Immature natural killer cell (primary cell): ENCODE measurements around the gene ITPR1. TPM values are rescaled to one million over a fixed set of nuclear protein-coding genes. Genes with fewer than 3 reads are reported as not detected.
A peak's percentile ranks its signal among the peaks of the same experiment; 100 is the strongest.

Experiments used
- DNase-seq, 3 donors: peaks; one replicate each; pipeline ENCODE4 v3.0.0; 2022; ENCODE audit warnings: mixed read lengths in 1 of 3
- H3K27ac Mint-ChIP-seq, 6 donors: one replicate each; pipeline ENCODE4 v1.8.0; 2020; ENCODE audit warnings: mixed read lengths in 6 of 6, mild to moderate bottlenecking in 5 of 6, inconsistent platforms in 4 of 6, moderate library complexity in 3 of 6
- H3K27me3 Mint-ChIP-seq, 3 donors: one replicate each; pipeline ENCODE4 v1.8.0; 2020 to 2021; ENCODE audit warnings: low read depth in 3 of 3, mild to moderate bottlenecking in 3 of 3, mixed read lengths in 3 of 3, moderate library complexity in 3 of 3, inconsistent platforms in 1 of 3
- H3K36me3 Mint-ChIP-seq, 3 donors: one replicate each; pipeline ENCODE4 v1.8.0; 2020; ENCODE audit warnings: mixed read lengths in 3 of 3, inconsistent platforms in 2 of 3, mild to moderate bottlenecking in 2 of 3
- H3K4me1 Mint-ChIP-seq, 2 donors: one replicate each; pipeline ENCODE4 v1.8.0; 2020; ENCODE audit warnings: inconsistent platforms in 2 of 2, mild to moderate bottlenecking in 2 of 2, mixed read lengths in 2 of 2, moderate library complexity in 1 of 2
- H3K4me3 Mint-ChIP-seq, 5 donors: one replicate each; pipeline ENCODE4 v1.8.0; 2020; ENCODE audit warnings: mild to moderate bottlenecking in 5 of 5, mixed read lengths in 5 of 5, inconsistent platforms in 3 of 5, moderate library complexity in 3 of 5
- H3K9me3 Mint-ChIP-seq, 6 donors: one replicate each; pipeline ENCODE4 v1.8.0; 2020; ENCODE audit warnings: mild to moderate bottlenecking in 6 of 6, mixed read lengths in 6 of 6, inconsistent platforms in 4 of 6, moderate library complexity in 3 of 6
- polyA plus RNA-seq, 3 donors: library from polyadenylated mRNA; unstranded; fragments of 300-500 nt; fragmentation: Illumina TruSeq; gene quantifications; one replicate each; pipeline ENCODE4 v1.2.3, GENCODE V29; 2021

Gene ITPR1
- polyA plus RNA-seq, 3 donors from 2014 or later, result 3.0 to 14.7 (median 7.6) TPM

DNA sequence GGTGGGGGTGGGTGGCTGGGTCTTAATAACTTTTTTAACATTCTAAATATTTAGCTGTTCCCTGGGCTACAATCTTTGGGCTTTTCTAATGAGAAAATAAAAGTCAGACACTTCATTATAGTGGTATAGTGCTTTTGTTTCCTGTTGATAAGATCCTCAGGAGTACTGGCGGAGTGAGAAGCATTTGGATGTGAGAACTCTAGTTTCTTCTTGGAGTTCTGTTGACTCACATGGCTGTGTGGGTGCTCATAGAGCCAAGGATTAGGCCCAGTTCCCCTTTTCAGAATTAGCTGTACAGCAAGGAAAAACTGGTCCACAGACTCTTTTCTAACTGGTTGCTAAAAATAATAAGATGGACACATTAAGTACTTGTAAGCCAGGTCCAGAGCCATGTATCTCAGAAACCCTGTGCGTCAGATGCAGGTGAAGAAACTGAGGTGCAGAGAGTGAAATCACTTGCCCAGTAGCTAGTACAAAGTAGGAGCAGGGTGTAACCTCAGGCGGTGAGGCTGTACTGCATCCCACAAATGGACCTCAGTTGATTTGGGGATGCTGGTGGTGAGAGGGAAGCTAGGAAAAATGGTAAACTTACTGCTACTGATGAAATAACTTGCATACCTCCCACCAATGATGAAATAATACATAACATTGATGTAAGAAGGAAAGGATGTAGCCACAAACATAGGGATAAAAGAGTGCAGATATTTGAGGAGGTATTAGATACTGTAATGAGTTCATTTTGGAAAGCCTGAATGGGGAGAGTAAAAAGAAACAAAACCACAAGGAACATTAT, 2.3 kb downstream of the ITPR1 start:
- Mint-ChIP-seq H3K36me3 (peaks cover 0 to 15% (median 8%) of the 10 kb centered on the region in 3 donors), H3K4me1 (peaks cover 40 to 43% of the 10 kb centered on the region in 2 donors), H3K27ac (peak overlapping the region in 5 of 6 donors; percentile 10 to 92 (median 83)), H3K27me3 (peaks cover 2 to 10% (median 3%) of the 10 kb centered on the region in 3 donors), H3K4me3 (peak overlapping the region; percentile 96 to 99 (median 98)), H3K9me3 (no peaks in the 10 kb centered on the region)
- DNase-seq, result no peak

DNA sequence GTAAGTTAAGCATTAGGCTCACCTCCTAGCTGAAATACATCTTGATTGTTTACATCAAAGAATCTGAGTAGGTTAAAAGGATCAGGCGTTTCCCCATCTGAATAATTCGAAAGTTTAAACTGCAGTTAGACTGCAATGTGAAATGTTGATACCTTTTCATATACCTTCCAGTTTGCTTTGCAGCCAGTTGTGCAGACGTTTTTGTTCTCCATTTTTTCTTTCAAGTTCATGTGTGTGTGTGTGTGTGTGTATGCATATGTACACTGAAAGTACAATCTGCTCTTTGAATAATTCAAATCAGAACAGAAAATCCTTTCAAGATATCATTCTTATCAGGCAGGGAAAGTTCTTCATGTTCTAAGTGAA, 2.9 kb downstream of the ITPR1 start:
- H3K4me1 Mint-ChIP-seq, result peaks cover 40 to 43% of the 10 kb centered on the region in 2 donors
- DNase-seq, result no peak
- peaks cover 2 to 10% (median 3%) of the 10 kb centered on the region in 3 donors for H3K27me3 Mint-ChIP-seq
- peak overlapping the region in 2 of 5 donors; percentile 96 to 99 for H3K4me3 Mint-ChIP-seq
- peaks cover 0 to 15% (median 8%) of the 10 kb centered on the region in 3 donors for H3K36me3 Mint-ChIP-seq
- H3K27ac Mint-ChIP-seq, result peak overlapping the region in 4 of 6 donors; percentile 19 to 92 (median 70)
- H3K9me3 Mint-ChIP-seq, result no peaks in the 10 kb centered on the region

DNA sequence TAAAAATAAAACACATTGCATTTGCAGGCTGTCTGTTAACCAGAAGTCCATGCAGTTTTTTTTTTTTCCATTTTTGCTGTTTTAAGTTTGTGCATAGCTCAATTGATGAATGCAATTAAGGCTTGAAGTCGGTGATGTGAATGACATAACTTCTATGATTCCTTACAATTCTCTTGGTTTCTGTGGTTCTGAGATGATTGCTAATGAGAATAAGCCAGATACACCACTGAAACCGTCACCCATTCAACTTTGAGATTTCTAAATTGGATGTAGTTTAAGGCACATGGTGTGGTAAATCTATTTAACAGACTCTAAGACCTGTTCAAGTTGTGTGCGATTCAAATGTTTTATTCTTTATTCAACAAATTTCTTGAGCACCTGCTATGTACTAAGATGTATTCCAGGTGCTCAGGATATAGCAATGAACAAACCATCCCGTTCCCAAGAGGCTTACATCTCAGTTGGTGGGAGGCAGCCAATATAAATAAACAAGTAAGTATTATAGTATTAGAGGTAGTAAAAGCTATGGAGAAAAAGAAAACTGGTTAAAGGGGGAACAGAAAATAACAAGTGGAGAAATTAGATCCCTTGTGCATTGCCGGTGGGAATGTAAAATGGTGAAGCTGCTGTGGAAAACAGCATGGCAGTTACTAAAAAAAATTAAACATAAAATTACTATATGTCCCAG, 4.0 kb downstream of the ITPR1 start:
- peaks cover 2 to 10% (median 3%) of the 10 kb centered on the region in 3 donors for H3K27me3 Mint-ChIP-seq
- no peak for DNase-seq
- H3K9me3 Mint-ChIP-seq, result no peaks in the 10 kb centered on the region
- H3K36me3 Mint-ChIP-seq, result peaks cover 0 to 15% (median 12%) of the 10 kb centered on the region in 3 donors
- no peak overlapping the region for H3K4me3 Mint-ChIP-seq
- peaks cover 38 to 39% of the 10 kb centered on the region in 2 donors for H3K4me1 Mint-ChIP-seq
- no peak overlapping the region for H3K27ac Mint-ChIP-seq

DNA sequence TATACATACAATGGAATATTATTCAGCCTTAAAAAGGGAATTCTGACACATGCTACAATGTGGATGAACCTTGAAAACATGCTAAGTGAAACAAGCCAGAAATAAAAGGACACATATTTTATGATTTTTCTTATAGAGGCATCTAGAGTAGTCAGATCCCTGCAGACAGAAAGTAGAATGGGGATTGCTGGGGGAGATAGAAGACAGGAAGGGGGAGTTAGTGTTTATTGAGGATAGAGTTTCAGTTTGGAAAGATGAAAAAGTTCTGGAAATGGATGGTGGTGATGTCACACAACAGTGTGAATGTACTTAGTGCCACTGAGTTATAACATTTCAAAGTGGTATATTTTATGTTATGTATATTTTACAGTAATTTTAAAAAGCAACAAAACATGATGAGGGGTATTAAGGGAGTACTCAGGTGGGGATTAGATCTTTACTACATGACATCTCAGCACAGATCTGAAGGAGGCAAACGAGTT, 4.7 kb downstream of the ITPR1 start:
- Mint-ChIP-seq H3K27me3 (peaks cover 2 to 10% (median 3%) of the 10 kb centered on the region in 3 donors), H3K4me1 (peaks cover 33 to 35% of the 10 kb centered on the region in 2 donors), H3K27ac (peak overlapping the region in 1 of 6 donors; percentile 28), H3K4me3 (no peak overlapping the region), H3K9me3 (no peaks in the 10 kb centered on the region), H3K36me3 (peaks cover 0 to 15% (median 12%) of the 10 kb centered on the region in 3 donors)
- DNase-seq, result no peak

DNA sequence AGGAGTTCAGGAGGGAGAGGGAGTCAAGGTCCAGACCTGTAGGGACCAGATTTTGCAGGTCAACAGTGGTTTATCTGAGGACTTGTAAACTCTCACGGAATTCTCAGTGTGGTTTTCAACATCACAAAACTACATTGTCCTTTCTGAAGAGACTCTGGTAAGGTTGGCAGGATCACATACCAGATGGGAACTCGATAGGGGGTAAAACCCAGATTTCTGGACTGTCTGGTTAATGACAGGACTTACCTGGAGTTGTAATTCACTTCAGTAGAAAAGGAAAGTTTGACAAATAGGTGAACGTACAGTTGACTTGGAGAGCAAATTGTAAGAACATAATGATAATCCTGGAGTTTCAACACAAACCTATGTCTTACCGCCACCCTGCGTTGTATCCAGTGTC, 5.3 kb downstream of the ITPR1 start:
- Mint-ChIP-seq H3K4me1 (peaks cover 38 to 40% of the 10 kb centered on the region in 2 donors), H3K27me3 (peaks cover 0 to 6% (median 2%) of the 10 kb centered on the region in 3 donors), H3K9me3 (no peaks in the 10 kb centered on the region), H3K36me3 (peaks cover 0 to 15% (median 12%) of the 10 kb centered on the region in 3 donors), H3K4me3 (no peak overlapping the region), H3K27ac (no peak overlapping the region)
- no peak for DNase-seq

DNA sequence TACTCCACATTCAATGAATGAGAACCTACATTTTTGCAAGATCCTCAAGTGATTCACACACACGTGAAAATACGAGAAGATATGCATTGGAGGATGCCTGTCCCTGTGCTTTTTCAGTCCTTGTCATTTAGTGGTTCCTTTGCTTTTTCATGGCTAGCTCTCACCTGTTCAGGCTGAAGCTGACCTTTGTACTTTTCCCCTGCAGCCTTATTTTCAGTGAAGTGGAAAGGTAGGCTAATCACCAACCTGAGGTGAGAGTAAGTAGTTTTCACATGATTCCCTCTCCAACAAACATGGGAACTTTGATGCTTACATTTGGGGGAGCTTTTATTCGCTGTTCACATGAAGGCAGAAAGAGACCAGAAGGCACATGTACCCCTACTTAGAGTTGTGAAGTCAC, 8.3 kb downstream of the ITPR1 start:
- peaks cover 39 to 41% of the 10 kb centered on the region in 2 donors for H3K4me1 Mint-ChIP-seq
- peaks cover 0 to 9% (median 8%) of the 10 kb centered on the region in 3 donors for H3K36me3 Mint-ChIP-seq
- no peak overlapping the region for H3K27ac Mint-ChIP-seq
- no peak for DNase-seq
- no peaks in the 10 kb centered on the region for H3K9me3 Mint-ChIP-seq
- peaks cover 0 to 2% (median 0%) of the 10 kb centered on the region in 3 donors for H3K27me3 Mint-ChIP-seq
- H3K4me3 Mint-ChIP-seq, result no peak overlapping the region

DNA sequence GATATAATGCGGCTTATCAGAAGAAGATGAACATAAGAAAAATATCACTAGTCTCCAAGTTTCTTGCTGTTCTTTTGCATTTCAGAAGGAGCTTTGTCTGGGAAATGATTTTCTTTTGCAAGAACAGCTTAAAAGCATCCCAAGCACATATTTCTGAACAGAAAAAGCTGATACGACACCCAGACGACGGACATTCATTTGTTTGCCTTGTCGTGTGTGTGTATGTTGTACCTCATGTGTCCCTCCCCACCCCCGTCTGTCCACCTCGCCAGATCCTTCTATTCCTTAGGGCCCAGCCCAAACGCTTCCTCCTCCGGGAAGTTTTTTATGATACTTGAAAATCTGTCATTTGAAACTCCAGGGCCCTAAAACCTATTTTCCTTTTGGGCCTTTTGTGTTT, 8.8 kb downstream of the ITPR1 start:
- Mint-ChIP-seq H3K36me3 (peaks cover 0 to 7% (median 6%) of the 10 kb centered on the region in 3 donors), H3K4me3 (no peak overlapping the region), H3K27ac (peak overlapping the region in 1 of 6 donors; percentile 0), H3K9me3 (no peaks in the 10 kb centered on the region), H3K27me3 (peaks cover 0 to 2% (median 0%) of the 10 kb centered on the region in 3 donors), H3K4me1 (peaks cover 40 to 42% of the 10 kb centered on the region in 2 donors)
- DNase-seq, result no peak

DNA sequence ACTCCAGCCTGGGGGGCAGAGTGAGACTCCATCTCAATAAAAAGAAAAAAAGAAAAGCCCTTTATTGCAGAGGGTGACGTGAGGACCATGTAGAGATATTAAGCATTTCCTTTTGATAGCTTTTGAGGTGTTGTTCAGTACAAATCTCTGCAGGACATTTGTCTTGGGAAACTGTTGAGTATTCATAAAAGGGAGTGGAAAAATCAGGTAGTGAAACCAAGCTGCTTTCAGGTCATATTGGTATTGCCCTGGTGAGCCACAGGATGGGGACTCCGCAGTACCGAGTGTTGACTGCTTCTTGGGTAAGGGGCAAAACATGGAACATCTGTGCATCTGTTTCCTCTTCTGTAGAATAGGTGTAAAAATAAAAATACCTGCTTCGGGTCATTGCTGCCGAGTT, 9.9 kb downstream of the ITPR1 start:
- DNase-seq, result no peak
- Mint-ChIP-seq H3K36me3 (peaks cover 0 to 7% (median 2%) of the 10 kb centered on the region in 3 donors), H3K4me3 (peak overlapping the region in 3 of 5 donors; percentile 34 to 38 (median 37)), H3K4me1 (peaks cover 51 to 53% of the 10 kb centered on the region in 2 donors), H3K27me3 (peaks cover 0 to 2% (median 0%) of the 10 kb centered on the region in 3 donors), H3K9me3 (no peaks in the 10 kb centered on the region), H3K27ac (peak overlapping the region in 5 of 6 donors; percentile 91 to 94 (median 93))

DNA sequence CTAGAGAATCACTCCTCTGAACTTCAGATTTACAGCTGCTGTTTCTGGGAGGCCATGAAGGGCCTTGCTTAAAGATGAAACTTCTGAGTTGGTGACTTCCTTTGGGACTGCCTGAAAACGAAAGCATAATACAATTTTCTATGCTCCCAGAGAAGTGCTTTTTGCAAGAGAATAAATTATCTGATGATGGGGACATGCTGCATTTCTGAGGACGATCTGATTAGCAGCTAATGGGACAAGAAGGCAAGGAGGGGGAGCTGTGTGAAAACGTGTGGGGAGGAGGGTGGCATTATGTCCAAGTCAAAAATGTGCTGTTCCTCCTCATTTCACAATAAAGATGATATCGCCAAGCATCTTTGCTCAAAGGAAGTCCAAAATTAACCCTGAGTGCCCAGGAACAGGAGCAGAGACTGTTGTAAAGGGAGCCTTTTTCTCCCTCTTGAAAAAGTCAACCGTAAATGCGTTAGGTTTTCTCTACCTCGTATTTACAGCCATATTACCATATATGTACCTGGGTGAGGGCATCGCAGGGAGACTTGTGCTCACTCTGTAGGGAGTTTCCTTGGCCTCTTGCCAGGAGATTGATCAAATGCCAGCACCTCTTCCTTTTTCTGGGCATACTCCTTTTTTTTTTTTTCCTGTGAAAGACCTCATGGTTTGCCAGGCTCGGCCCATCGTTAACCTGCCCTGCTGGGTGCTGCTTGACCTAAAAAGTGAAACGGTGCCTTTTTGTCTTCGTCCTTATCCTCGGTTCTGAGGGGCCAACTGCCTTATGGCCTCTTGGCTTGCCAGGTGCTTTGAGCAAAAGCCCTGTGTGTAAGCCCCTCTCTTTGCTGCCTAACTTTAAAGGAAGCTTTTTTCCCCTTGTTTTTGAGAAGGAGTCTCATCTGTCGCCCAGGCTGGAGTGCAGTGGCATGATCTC, 11.5 kb downstream of the ITPR1 start:
- H3K27me3 Mint-ChIP-seq, result peaks cover 0 to 2% (median 0%) of the 10 kb centered on the region in 3 donors
- H3K27ac Mint-ChIP-seq, result peak overlapping the region; percentile 91 to 94 (median 93)
- H3K36me3 Mint-ChIP-seq, result peaks cover 0 to 7% (median 4%) of the 10 kb centered on the region in 3 donors
- peaks cover 58 to 59% of the 10 kb centered on the region in 2 donors for H3K4me1 Mint-ChIP-seq
- peak; percentile 27 to 45 (median 32) for DNase-seq
- peak overlapping the region; percentile 74 to 91 (median 86) for H3K4me3 Mint-ChIP-seq
- no peaks in the 10 kb centered on the region for H3K9me3 Mint-ChIP-seq

DNA sequence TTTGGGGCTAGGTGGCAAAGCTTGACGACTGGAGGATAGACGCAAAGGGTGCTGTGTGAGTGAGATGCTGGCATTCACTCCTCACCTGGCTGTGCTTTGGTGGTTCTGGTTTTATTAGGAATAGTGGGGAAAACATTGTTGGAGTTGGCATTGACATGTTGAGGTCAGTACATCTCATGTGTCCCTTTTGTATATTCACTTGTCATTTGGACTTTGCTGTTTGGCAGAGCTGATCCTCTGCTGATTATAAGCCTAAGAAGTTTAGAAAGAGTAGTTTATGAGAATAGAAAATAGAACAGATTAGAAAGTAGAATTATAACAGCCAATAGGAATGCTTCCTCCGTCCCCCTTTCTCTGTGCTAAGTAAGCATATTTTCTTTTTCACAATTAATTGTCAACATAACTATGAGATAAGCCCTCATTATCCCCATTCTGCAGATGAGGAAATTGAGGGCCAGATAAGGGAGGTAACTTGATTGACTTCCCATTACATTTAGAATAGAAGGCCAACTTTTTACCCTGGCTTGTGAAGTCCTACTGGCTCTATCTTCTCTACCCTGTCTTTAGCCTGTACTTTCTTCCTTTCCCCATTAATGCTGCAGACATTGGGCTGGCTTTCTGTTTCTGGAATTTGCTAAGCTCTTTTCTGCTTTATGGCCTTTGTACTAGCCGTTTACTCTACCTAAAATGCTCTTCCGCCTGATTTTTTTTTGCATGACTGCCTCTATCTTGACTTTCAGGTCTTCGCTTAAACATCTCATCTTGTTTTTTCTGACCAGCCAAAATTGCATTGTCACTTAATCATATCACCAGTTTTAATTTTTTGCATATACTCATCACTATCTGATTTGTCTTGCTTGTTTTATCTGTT, 12.8 kb downstream of the ITPR1 start:
- peaks cover 58 to 59% of the 10 kb centered on the region in 2 donors for H3K4me1 Mint-ChIP-seq
- peak overlapping the region; percentile 60 to 86 (median 65) for H3K4me3 Mint-ChIP-seq
- H3K9me3 Mint-ChIP-seq, result no peaks in the 10 kb centered on the region
- H3K36me3 Mint-ChIP-seq, result peaks cover 4 to 15% (median 5%) of the 10 kb centered on the region in 3 donors
- H3K27me3 Mint-ChIP-seq, result peaks cover 0 to 2% (median 0%) of the 10 kb centered on the region in 3 donors
- H3K27ac Mint-ChIP-seq, result peak overlapping the region; percentile 91 to 94 (median 93)
- no peak for DNase-seq

DNA sequence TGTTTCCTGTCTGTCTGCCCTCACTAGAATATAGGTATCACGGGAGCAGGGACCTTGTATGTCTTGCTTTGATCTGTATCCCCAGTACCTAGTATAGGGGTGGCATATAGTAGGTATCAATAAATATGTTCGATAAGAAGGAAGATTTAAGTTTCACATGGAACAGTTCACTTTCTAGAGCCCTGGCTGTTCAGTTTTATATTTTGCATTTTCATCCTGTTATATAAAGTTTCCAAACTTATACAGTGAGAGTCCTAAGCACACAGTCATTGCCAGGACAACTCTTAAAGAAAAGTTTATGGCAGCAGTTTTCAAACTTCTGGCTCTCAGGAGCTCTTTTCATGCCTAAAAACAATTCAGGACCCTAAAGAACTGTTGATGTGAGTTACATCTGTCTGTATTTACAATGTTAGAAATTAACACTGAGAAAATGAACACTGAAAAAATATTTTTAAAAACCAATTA, 13.4 kb downstream of the ITPR1 start:
- H3K27ac Mint-ChIP-seq, result peak overlapping the region; percentile 20 to 93 (median 72)
- peak overlapping the region in 4 of 5 donors; percentile 28 to 68 (median 54) for H3K4me3 Mint-ChIP-seq

DNA sequence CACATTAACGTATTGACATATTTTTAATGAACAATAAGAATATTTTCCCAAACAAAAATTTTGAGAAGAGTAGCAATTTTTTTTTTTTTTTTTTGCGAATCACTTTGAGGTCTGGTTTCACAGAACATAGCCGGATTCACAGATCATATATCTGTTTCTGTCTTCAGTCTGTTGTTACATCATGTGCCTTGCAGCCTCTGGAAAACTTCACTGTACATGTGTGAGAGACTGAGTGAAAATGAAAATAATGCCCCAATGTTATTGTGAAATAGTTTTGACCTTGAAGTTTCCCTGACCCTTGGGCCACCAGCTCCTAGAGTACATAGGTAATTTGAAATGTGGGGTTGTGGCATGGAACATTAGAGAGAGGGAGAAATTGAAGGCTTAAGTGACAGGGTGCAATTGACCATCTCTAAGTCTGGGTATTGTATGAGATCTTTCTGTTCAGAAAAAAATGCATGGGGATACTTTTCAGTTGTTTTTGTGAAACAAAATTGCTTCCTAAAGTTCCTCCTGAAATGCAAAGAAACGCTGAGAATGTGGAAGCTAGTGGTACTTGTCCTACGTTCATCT, 14.0 kb downstream of the ITPR1 start:
- Mint-ChIP-seq H3K9me3 (no peaks in the 10 kb centered on the region), H3K36me3 (peaks cover 4 to 12% (median 5%) of the 10 kb centered on the region in 3 donors), H3K27ac (peak overlapping the region in 5 of 6 donors; percentile 5 to 93 (median 77)), H3K27me3 (peaks cover 0 to 2% (median 0%) of the 10 kb centered on the region in 3 donors), H3K4me3 (peak overlapping the region in 4 of 5 donors; percentile 1 to 68 (median 38)), H3K4me1 (peaks cover 58 to 59% of the 10 kb centered on the region in 2 donors)
- no peak for DNase-seq

More for the DNA sequence above, 13.4 kb downstream of the ITPR1 start:
- no peak for DNase-seq
- H3K27me3 Mint-ChIP-seq, result peaks cover 0 to 2% (median 0%) of the 10 kb centered on the region in 3 donors
- H3K9me3 Mint-ChIP-seq, result no peaks in the 10 kb centered on the region
- H3K4me1 Mint-ChIP-seq, result peaks cover 58 to 59% of the 10 kb centered on the region in 2 donors
- peaks cover 4 to 11% (median 5%) of the 10 kb centered on the region in 3 donors for H3K36me3 Mint-ChIP-seq
